Nephron progenitor cell (in vitro differentiated cells): ENCODE results near the gene ATRX.
A peak's percentile ranks its signal among the peaks of the same experiment; 100 is the strongest.
"Not testable (repeated sequence)": the region's sequence is repeated elsewhere in the genome, so short reads cannot be mapped to it uniquely, and the experiment has no call there.

Experiments used
- DNase-seq: peaks from one replicate; pipeline ENCODE4 v3.0.0; 2021
- H3K27ac Mint-ChIP-seq: 2 replicates; pipeline ENCODE4 v1.8.0; 2021; ENCODE audit warnings: mild to moderate bottlenecking, moderate library complexity, mixed read lengths
- H3K27me3 Mint-ChIP-seq: 2 replicates; pipeline ENCODE4 v1.8.0; 2021; ENCODE audit warnings: mild to moderate bottlenecking, low read depth, mixed read lengths; ENCODE audit not compliant: poor library complexity
- H3K36me3 Mint-ChIP-seq: 2 replicates; pipeline ENCODE4 v1.8.0; 2021; ENCODE audit warnings: low read depth, mixed read lengths
- H3K4me1 Mint-ChIP-seq: 2 replicates; pipeline ENCODE4 v1.8.0; 2021; ENCODE audit warnings: mixed read lengths
- H3K4me3 Mint-ChIP-seq: 2 replicates; pipeline ENCODE4 v1.8.0; 2021; ENCODE audit warnings: mild to moderate bottlenecking, moderate library complexity, mixed read lengths
- H3K9me3 Mint-ChIP-seq: 2 replicates; pipeline ENCODE4 v1.8.0; 2021; ENCODE audit warnings: mild to moderate bottlenecking, moderate library complexity, mixed read lengths
- TF ChIP-seq, protein P1 (sequence below): fragments of 200-600 bp; sonication (generic); IDR thresholded peaks from 2 replicates; pipeline ENCODE4 v1.5.0; 2021; ENCODE audit warnings: antibody characterized with exemption

ATRX gene

DNA sequence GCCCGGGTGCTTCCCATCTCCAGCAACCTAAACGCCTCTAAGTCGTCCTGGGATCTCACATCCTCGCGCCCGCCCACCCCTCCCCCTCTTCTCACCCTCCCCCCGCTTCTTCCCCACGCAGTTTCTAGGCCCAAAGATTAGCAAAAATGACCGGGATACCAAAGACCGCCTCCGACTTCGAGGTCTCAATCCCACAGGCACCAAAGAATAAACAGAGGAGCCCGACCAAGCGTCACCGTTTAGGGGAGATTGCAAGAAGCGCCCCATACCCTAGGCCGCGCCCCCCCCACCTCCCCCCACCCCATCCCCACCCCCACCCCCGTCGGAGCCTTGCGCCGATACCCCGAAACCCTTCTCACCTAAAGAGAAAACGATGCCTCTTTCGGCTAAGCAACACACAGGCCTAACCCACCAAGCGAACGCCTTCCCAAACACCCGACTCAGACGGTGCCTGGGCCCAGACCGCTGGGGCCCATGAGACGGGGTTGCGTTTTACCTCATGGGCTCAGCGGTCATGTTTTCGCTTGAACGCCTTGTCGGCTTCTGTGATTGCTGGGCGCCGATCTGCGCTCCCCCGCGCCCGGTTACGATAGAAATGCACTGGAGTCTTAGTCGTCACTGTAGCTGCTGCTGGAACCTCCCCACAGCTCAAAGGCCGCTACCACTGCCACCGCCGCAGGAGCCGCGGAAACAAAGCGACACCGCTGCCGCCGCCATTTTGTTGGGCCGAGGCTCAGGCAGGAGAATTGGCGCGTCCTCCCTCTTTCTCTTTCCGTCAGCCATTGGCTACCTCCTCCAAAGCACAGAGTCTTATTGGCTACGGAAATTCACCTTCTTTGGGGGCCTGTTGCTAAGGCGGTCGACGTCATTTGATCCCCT is at the start of gene ATRX:
Gene ATRX (minus strand): TSS at position 731 of the 879 bp plus-strand sequence. CDS start 215 bp downstream, at position 516.
- peaks cover 8% of the 10 kb centered on the region for H3K4me1 Mint-ChIP-seq
- no peaks in the 10 kb centered on the region for H3K27me3 Mint-ChIP-seq
- peak within 1 kb of the TSS; percentile 100 for H3K27ac Mint-ChIP-seq
- H3K4me3 Mint-ChIP-seq, result peak within 1 kb of the TSS; percentile 98
- peak; percentile 66 for DNase-seq
- TF ChIP-seq, protein P1, sequence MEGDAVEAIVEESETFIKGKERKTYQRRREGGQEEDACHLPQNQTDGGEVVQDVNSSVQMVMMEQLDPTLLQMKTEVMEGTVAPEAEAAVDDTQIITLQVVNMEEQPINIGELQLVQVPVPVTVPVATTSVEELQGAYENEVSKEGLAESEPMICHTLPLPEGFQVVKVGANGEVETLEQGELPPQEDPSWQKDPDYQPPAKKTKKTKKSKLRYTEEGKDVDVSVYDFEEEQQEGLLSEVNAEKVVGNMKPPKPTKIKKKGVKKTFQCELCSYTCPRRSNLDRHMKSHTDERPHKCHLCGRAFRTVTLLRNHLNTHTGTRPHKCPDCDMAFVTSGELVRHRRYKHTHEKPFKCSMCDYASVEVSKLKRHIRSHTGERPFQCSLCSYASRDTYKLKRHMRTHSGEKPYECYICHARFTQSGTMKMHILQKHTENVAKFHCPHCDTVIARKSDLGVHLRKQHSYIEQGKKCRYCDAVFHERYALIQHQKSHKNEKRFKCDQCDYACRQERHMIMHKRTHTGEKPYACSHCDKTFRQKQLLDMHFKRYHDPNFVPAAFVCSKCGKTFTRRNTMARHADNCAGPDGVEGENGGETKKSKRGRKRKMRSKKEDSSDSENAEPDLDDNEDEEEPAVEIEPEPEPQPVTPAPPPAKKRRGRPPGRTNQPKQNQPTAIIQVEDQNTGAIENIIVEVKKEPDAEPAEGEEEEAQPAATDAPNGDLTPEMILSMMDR, result no peak
- H3K9me3 Mint-ChIP-seq, result peaks cover 45% of the 10 kb centered on the region
- H3K36me3 Mint-ChIP-seq, result peaks cover 14% of the 10 kb centered on the region

- Mint-ChIP-seq H3K9me3 (peaks cover 23% of the 10 kb centered on the region), H3K36me3 (peaks cover 34% of the 10 kb centered on the region)
- not testable (repeated sequence) for H3K27me3 Mint-ChIP-seq, H3K27ac Mint-ChIP-seq, H3K4me1 Mint-ChIP-seq, H3K4me3 Mint-ChIP-seq, DNase-seq
Observed at GRCh38 chrX:77831544-77831943, 45.5 kb upstream of the ATRX start.

GRCh38 chrX:77821989-77822388 is 36.0 kb upstream of the ATRX start:
- H3K27me3 Mint-ChIP-seq, DNase-seq, H3K4me1 Mint-ChIP-seq, H3K27ac Mint-ChIP-seq, H3K4me3 Mint-ChIP-seq: not testable (repeated sequence)
- Mint-ChIP-seq H3K36me3 (peaks cover 45% of the 10 kb centered on the region), H3K9me3 (peaks cover 47% of the 10 kb centered on the region)

GRCh38 chrX:77820091-77820727 is 34.2 kb upstream of the ATRX start:
- no peaks in the 10 kb centered on the region for H3K4me1 Mint-ChIP-seq
- H3K9me3 Mint-ChIP-seq, result peaks cover 56% of the 10 kb centered on the region
- H3K27me3 Mint-ChIP-seq, result peaks cover 4% of the 10 kb centered on the region
- no peak for DNase-seq
- H3K4me3 Mint-ChIP-seq, result no peak overlapping the region
- H3K36me3 Mint-ChIP-seq, result peaks cover 32% of the 10 kb centered on the region
- no peak overlapping the region for H3K27ac Mint-ChIP-seq
- TF ChIP-seq, protein P1, result no peak

GRCh38 chrX:77814210-77814609 is 28.2 kb upstream of the ATRX start:
- Mint-ChIP-seq H3K27me3 (peaks cover 4% of the 10 kb centered on the region), H3K27ac (no peak overlapping the region), H3K36me3 (no peaks in the 10 kb centered on the region), H3K9me3 (peaks cover 61% of the 10 kb centered on the region), H3K4me1 (no peaks in the 10 kb centered on the region), H3K4me3 (no peak overlapping the region)
- DNase-seq, result no peak
- TF ChIP-seq, protein P1, result no peak

DNA sequence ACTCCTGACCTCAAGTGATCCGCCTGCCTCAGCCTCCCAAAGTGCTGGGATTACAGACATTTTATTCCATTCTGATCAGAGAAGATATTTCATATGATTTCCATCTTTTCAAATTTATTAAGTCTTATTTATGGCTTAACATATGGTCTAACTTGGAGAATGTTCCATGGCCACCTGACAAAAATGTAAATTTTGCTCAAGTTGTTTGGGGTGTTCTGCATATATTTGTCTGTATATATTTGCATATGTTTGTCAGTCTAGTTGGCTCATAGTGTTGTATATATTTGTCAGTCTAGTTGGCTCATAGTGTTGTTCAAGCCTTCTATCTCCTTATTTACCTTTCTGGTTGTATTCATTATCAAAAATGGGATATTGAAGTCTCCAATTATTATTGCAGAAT is 16.2 kb upstream of the ATRX start:
- no peaks in the 10 kb centered on the region for H3K4me1 Mint-ChIP-seq
- H3K36me3 Mint-ChIP-seq, result no peaks in the 10 kb centered on the region
- DNase-seq, result no peak
- no peak overlapping the region for H3K4me3 Mint-ChIP-seq
- no peaks in the 10 kb centered on the region for H3K27me3 Mint-ChIP-seq
- no peak overlapping the region for H3K27ac Mint-ChIP-seq
- H3K9me3 Mint-ChIP-seq, result peaks cover 58% of the 10 kb centered on the region
- TF ChIP-seq, protein P1, result no peak
